Neutrophil (primary cell): Measurements from ENCODE around the gene GLIS1.

Source experiments
- H3K27ac ChIP-seq: fragments of 200-600 bp; sonication (generic); 2 replicates; pipeline ENCODE4 v1.5.1; 2016; ENCODE audit warnings: mild to moderate bottlenecking, moderate library complexity
- H3K27me3 ChIP-seq: fragments of 200-600 bp; sonication (generic); 2 replicates; pipeline ENCODE4 v1.6.0; 2016; ENCODE audit warnings: mild to moderate bottlenecking
- H3K36me3 ChIP-seq: fragments of 200-600 bp; sonication (generic); 2 replicates; pipeline ENCODE4 v1.5.1; 2017
- H3K4me1 ChIP-seq, 2 experiments: fragments of 200-600 bp in 1 of 2; sonication (generic) in 1 of 2; 1 replicate in 1 of 2; 2 replicates in 1 of 2; pipeline versions ENCODE4 v1.5.1 to v1.6.1; 2013 to 2016; ENCODE audit warnings: low read depth in 1 of 2, low read length in 1 of 2, mild to moderate bottlenecking in 1 of 2, moderate library complexity in 1 of 2; ENCODE audit not compliant: control insufficient read depth in 1 of 2, insufficient read depth in 1 of 2
- H3K4me3 ChIP-seq, 2 experiments: fragments of 200-600 bp in 1 of 2; sonication (generic) in 1 of 2; 1 replicate in 1 of 2; 2 replicates in 1 of 2; pipeline ENCODE4 v1.5.1; 2013 to 2016; ENCODE audit warnings: low read depth in 1 of 2, low read length in 1 of 2, mild to moderate bottlenecking in 1 of 2, moderate library complexity in 1 of 2
- H3K9me3 ChIP-seq: fragments of 200-600 bp; sonication (generic); 2 replicates; pipeline ENCODE4 v1.5.1; 2016
- CTCF ChIP-seq: fragments of 200-600 bp; sonication (generic); IDR thresholded peaks from 2 replicates; pipeline ENCODE4 v1.5.1; 2016; ENCODE audit warnings: antibody characterized with exemption

GLIS1 gene

GRCh38 chr1:53575141-53575954 is 163.6 kb downstream of the GLIS1 start:
- no peak for TF ChIP-seq CTCF
- Histone ChIP-seq H3K9me3 (no peaks in the 10 kb centered on the region), H3K27me3 (no peaks in the 10 kb centered on the region), H3K27ac (no peak overlapping the region), H3K4me3 (no peak overlapping the region), H3K36me3 (no peaks in the 10 kb centered on the region), H3K4me1 (no peaks in the 10 kb centered on the region)

- Histone ChIP-seq H3K27ac (no peak overlapping the region), H3K9me3 (no peaks in the 10 kb centered on the region), H3K4me3 (no peak overlapping the region), H3K36me3 (no peaks in the 10 kb centered on the region), H3K27me3 (no peaks in the 10 kb centered on the region), H3K4me1 (no peaks in the 10 kb centered on the region)
- TF ChIP-seq CTCF = no peak
Measured at GRCh38 chr1:53574621-53575020, 164.3 kb downstream of the GLIS1 start.

GRCh38 chr1:53573931-53574330 is 165.0 kb downstream of the GLIS1 start:
- H3K4me1 ChIP-seq = no peaks in the 10 kb centered on the region
- no peaks in the 10 kb centered on the region for H3K36me3 ChIP-seq
- TF ChIP-seq CTCF = no peak
- no peak overlapping the region for H3K4me3 ChIP-seq
- no peaks in the 10 kb centered on the region for H3K27me3 ChIP-seq
- H3K27ac ChIP-seq = no peak overlapping the region
- no peaks in the 10 kb centered on the region for H3K9me3 ChIP-seq

GRCh38 chr1:53573522-53573921 is 165.4 kb downstream of the GLIS1 start:
- no peak for TF ChIP-seq CTCF
- H3K4me3 ChIP-seq = no peak overlapping the region
- no peaks in the 10 kb centered on the region for H3K36me3 ChIP-seq
- H3K27ac ChIP-seq = no peak overlapping the region
- H3K4me1 ChIP-seq = no peaks in the 10 kb centered on the region
- no peaks in the 10 kb centered on the region for H3K27me3 ChIP-seq
- H3K9me3 ChIP-seq = no peaks in the 10 kb centered on the region

GRCh38 chr1:53572815-53573173 is 166.2 kb downstream of the GLIS1 start:
- H3K9me3 ChIP-seq = no peaks in the 10 kb centered on the region
- H3K36me3 ChIP-seq = no peaks in the 10 kb centered on the region
- H3K4me1 ChIP-seq = no peaks in the 10 kb centered on the region
- no peak overlapping the region for H3K27ac ChIP-seq
- no peak overlapping the region for H3K4me3 ChIP-seq
- no peak for TF ChIP-seq CTCF
- H3K27me3 ChIP-seq = no peaks in the 10 kb centered on the region
